HepG2 (cell line): Measurements from ENCODE around the gene PAM16. TPM values are rescaled to one million over a fixed set of nuclear protein-coding genes. Genes with fewer than 3 reads are reported as not detected.

Experiments used
- GATA4 ChIP-seq: sonication (generic); IDR thresholded peaks from 2 replicates; pipeline ENCODE4 v1.6.1; 2016; ENCODE audit warnings: antibody characterized with exemption, low read depth, borderline replicate concordance
- NONO ChIP-seq, 2 experiments: fragments of 450-650 bp in 1 of 2; sonication (generic) in 1 of 2; formaldehyde crosslinking in 1 of 2; IDR thresholded peaks in 1 of 2; conservative IDR thresholded peaks in 1 of 2; 2 replicates each; pipeline versions ENCODE4 v1.6.1 to v1.8.0; 2017 to 2022; ENCODE audit warnings: mild to moderate bottlenecking in 1 of 2, missing genetic modification reagents in 1 of 2, moderate library complexity in 1 of 2
- ONECUT2 ChIP-seq: sonication (generic); formaldehyde crosslinking; IDR thresholded peaks from 2 replicates; pipeline ENCODE4 v1.4.0; 2020; ENCODE audit warnings: missing genetic modification reagents
- POLR2AphosphoS5 ChIP-seq: IDR thresholded peaks from 2 replicates; pipeline ENCODE4 v1.6.1; 2012; ENCODE audit warnings: low read depth, low read length
- SNAPC2 ChIP-seq: sonication (generic); formaldehyde crosslinking; IDR thresholded peaks from 2 replicates; pipeline ENCODE4 v1.8.1; 2022; ENCODE audit warnings: mild to moderate bottlenecking, missing genetic modification reagents
- ZNF180 ChIP-seq: sonication (generic); formaldehyde crosslinking; IDR thresholded peaks from 2 replicates; pipeline ENCODE4 v1.4.0; 2020; ENCODE audit warnings: low read depth, missing genetic modification reagents, borderline replicate concordance
- ZNF761 ChIP-seq: sonication (generic); formaldehyde crosslinking; conservative IDR thresholded peaks from 2 replicates; pipeline ENCODE4 v1.4.0; 2020; ENCODE audit warnings: mild to moderate bottlenecking, missing genetic modification reagents
- ZSCAN25 ChIP-seq: sonication (generic); formaldehyde crosslinking; IDR thresholded peaks from 2 replicates; pipeline ENCODE4 v1.8.0; 2022; ENCODE audit warnings: mild to moderate bottlenecking, missing genetic modification reagents
- polyA plus RNA-seq, 8 experiments: library from polyadenylated mRNA; depleted of rRNA in 3 of 8; stranded (reverse) in 7 of 8; unstranded in 1 of 8; fragments of >200 nt; fragmentation: Illumina TruSeq in 4 of 8; extraction: Trizol in 4 of 8; gene quantifications; 2 replicates each; pipeline versions ENCODE4 v1.2.1 to v1.2.3, GENCODE V29; 2011 to 2016; ENCODE audit warnings: low read depth in 4 of 8, missing spikeins in 1 of 8, mixed read lengths in 1 of 8; ENCODE audit not compliant: insufficient read depth in 1 of 8
- total RNA-seq, 5 experiments: library from RNA; depleted of rRNA; stranded (reverse); fragments of >200 nt; fragmentation: Illumina TruSeq; extraction: Trizol; gene quantifications; 2 replicates each; pipeline ENCODE4 v1.2.3, GENCODE V29; 2016; ENCODE audit warnings: low read depth in 1 of 5
- TF ChIP-seq, protein P1 (sequence below): IDR thresholded peaks from 2 replicates; pipeline ENCODE4 v1.6.1; 2018; ENCODE audit warnings: missing genetic modification reagents, mild to moderate bottlenecking, missing compliant biosample characterization
- TF ChIP-seq, protein P2 (sequence below): sonication (generic); formaldehyde crosslinking; IDR thresholded peaks from 2 replicates; pipeline ENCODE4 v1.5.0; 2020; ENCODE audit warnings: mild to moderate bottlenecking, low read depth, missing genetic modification reagents, borderline replicate concordance
- TF ChIP-seq, protein P3 (sequence below): sonication (generic); formaldehyde crosslinking; IDR thresholded peaks from 2 replicates; pipeline ENCODE4 v1.8.0; 2022; ENCODE audit warnings: mild to moderate bottlenecking, missing genetic modification reagents
- TF ChIP-seq, protein P4 (sequence below): sonication (generic); formaldehyde crosslinking; IDR thresholded peaks from 2 replicates; pipeline ENCODE4 v1.9.0; 2022; ENCODE audit warnings: missing genetic modification reagents, mild to moderate bottlenecking, borderline replicate concordance
- TF ChIP-seq, protein P5 (sequence below): IDR thresholded peaks from 2 replicates; pipeline ENCODE4 v1.6.1; 2016; ENCODE audit warnings: control low read depth

Gene PAM16
- total and polyA plus RNA-seq, 2 of the 13 experiments (the other 11 are each of a cell fraction or from before 2014, with no cell fraction given), result 51.5 to 51.8 TPM

DNA sequence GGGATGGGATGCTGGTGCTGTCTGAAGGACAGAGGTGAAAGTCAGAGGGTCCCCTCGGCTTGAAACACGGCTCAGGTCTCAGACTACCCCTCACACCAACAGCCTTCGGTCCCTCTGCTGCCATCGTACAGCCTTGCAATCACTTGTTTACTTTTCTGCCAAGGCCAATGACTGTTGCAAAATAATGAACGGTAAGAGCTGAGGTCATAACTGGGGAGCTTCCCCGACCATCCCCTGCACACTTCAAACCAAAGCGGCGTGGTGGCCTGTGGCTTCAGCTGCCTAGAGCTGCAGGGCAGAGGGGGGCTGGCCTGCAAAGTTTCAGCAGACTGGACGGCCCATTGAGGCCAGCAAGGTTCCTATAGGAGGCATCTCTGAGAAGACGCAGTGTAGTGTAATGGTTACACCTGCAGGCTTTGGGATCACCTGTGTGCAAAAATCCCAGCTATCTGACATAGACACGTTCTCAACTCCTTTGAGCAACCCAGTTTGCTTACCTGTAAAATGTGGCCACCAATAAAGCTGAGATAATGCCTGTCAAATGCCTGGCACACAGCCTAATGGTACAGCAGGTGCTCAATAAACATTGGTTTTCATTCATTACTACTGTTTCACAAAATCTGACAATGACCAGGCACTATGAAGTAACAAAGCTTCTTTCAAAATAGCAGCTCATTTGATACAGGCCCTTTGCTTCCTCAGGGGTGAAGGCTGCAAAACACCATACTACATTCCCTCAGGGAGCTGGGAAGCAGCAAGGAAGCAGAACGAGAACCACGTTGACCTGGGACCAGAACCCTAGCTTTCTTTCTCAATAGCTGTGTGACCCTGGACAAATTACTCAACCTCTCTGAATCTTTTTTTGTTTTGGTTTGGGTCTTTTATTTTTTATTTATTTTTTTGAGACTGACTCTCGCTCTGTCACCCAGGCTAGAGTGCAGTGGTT is 5.0 kb downstream of the PAM16 start (continued):
- TF ChIP-seq, protein P1, sequence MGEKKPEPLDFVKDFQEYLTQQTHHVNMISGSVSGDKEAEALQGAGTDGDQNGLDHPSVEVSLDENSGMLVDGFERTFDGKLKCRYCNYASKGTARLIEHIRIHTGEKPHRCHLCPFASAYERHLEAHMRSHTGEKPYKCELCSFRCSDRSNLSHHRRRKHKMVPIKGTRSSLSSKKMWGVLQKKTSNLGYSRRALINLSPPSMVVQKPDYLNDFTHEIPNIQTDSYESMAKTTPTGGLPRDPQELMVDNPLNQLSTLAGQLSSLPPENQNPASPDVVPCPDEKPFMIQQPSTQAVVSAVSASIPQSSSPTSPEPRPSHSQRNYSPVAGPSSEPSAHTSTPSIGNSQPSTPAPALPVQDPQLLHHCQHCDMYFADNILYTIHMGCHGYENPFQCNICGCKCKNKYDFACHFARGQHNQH (CRISPR knock-in tag), result peak; percentile 82
- TF ChIP-seq NONO (IDR thresholded peaks at IDR 0.05) (no peak), NONO (CRISPR knock-in tag; conservative IDR thresholded peaks at IDR 0.05) (peak; percentile 76), GATA4 (no peak), ZSCAN25 (CRISPR knock-in tag) (peak; percentile 90), SNAPC2 (0 out of 2 replicates have a peak, but pooled peaks have one; percentile 50), ZNF761 (CRISPR knock-in tag) (no peak), POLR2AphosphoS5 (no peak; the same call in 1 of the 2 replicates), ONECUT2 (CRISPR knock-in tag) (no peak), ZNF180 (CRISPR knock-in tag) (no peak)
- TF ChIP-seq, protein P2, sequence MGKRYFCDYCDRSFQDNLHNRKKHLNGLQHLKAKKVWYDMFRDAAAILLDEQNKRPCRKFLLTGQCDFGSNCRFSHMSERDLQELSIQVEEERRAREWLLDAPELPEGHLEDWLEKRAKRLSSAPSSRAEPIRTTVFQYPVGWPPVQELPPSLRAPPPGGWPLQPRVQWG (CRISPR knock-in tag), result no peak
- TF ChIP-seq, protein P3, sequence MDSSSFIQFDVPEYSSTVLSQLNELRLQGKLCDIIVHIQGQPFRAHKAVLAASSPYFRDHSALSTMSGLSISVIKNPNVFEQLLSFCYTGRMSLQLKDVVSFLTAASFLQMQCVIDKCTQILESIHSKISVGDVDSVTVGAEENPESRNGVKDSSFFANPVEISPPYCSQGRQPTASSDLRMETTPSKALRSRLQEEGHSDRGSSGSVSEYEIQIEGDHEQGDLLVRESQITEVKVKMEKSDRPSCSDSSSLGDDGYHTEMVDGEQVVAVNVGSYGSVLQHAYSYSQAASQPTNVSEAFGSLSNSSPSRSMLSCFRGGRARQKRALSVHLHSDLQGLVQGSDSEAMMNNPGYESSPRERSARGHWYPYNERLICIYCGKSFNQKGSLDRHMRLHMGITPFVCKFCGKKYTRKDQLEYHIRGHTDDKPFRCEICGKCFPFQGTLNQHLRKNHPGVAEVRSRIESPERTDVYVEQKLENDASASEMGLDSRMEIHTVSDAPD, result peak; percentile 75; the same call in 1 of the 2 replicates
- TF ChIP-seq, protein P4, sequence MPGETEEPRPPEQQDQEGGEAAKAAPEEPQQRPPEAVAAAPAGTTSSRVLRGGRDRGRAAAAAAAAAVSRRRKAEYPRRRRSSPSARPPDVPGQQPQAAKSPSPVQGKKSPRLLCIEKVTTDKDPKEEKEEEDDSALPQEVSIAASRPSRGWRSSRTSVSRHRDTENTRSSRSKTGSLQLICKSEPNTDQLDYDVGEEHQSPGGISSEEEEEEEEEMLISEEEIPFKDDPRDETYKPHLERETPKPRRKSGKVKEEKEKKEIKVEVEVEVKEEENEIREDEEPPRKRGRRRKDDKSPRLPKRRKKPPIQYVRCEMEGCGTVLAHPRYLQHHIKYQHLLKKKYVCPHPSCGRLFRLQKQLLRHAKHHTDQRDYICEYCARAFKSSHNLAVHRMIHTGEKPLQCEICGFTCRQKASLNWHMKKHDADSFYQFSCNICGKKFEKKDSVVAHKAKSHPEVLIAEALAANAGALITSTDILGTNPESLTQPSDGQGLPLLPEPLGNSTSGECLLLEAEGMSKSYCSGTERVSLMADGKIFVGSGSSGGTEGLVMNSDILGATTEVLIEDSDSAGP, result 0 out of 2 replicates have a peak, but pooled peaks have one; percentile 4
- TF ChIP-seq, protein P5, sequence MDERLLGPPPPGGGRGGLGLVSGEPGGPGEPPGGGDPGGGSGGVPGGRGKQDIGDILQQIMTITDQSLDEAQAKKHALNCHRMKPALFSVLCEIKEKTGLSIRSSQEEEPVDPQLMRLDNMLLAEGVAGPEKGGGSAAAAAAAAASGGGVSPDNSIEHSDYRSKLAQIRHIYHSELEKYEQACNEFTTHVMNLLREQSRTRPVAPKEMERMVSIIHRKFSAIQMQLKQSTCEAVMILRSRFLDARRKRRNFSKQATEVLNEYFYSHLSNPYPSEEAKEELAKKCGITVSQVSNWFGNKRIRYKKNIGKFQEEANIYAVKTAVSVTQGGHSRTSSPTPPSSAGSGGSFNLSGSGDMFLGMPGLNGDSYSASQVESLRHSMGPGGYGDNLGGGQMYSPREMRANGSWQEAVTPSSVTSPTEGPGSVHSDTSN (CRISPR knock-in tag), result no peak
